ENCODE data around the gene MRFAP1. TPM values are rescaled to one million over a fixed set of nuclear protein-coding genes. Genes with fewer than 3 reads are reported as not detected.
"Not testable (repeated sequence)": the region's sequence is repeated elsewhere in the genome, so short reads cannot be mapped to it uniquely, and the experiment has no call there.

MRFAP1 gene
- total RNA-seq, 1 experiment from 2014 or later, result 106 TPM

DNA sequence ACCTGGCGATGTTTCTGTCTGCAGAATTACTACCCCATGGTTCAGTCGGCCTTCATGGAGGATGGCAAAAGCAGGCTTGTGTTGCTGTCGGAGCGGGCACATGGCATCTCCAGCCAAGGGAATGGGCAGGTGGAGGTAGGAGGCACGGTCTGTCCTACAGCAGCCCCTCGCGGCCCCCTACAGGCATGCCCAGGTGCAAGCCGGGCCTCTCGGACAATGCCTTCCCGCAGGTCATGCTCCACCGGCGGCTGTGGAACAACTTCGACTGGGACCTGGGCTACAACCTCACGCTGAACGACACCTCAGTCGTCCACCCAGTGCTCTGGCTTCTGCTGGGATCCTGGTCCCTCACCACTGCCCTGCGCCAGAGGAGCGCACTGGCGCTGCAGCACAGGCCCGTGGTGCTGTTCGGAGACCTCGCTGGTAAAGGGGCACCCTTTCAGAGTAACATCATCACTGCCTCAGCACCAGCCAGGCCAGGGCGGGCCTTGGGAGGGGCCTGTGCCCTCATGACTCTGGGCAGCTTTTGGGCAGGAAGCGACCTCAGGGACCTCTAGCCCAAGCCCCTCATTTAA, 29.5 kb upstream of the MRFAP1 start:
- no peak for DNase-seq (ENCODE audit: low read depth)

DNA sequence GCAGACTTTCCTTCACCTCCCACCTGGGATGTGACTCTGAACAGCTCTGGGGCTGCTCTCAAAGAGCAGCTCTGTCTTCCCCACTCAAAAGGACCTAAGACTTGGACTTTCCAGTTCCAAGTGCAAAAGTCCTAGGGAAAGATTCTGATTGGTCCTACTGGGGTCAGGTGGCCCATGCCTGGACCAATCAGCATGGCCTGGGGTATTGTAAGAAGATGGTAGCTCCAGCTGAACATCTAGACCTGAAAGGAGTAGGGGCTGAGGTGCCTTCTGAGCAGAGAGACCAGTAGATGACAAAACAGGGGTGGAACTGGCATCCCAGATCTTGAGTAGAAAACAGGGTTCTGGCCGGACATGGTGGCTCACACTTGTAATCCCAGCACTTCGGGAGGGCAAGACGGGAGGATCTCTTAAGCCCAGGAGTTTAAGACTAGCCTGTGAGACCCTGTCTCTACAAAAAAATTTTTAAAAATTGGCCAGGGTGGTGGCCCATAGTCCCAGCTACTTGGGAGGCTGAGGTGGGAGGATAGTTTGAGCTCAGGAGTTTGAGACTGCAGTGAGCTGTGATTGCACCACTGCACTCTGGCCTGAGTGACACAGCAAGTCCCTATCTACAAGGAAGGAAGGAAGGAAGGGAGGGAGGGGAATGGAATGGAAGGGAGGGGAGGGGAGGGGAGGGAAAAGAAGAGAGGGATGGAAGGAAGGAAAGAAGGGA, 27.4 kb upstream of the MRFAP1 start:
- no peak for DNase-seq (ENCODE audit: low read depth)

DNA sequence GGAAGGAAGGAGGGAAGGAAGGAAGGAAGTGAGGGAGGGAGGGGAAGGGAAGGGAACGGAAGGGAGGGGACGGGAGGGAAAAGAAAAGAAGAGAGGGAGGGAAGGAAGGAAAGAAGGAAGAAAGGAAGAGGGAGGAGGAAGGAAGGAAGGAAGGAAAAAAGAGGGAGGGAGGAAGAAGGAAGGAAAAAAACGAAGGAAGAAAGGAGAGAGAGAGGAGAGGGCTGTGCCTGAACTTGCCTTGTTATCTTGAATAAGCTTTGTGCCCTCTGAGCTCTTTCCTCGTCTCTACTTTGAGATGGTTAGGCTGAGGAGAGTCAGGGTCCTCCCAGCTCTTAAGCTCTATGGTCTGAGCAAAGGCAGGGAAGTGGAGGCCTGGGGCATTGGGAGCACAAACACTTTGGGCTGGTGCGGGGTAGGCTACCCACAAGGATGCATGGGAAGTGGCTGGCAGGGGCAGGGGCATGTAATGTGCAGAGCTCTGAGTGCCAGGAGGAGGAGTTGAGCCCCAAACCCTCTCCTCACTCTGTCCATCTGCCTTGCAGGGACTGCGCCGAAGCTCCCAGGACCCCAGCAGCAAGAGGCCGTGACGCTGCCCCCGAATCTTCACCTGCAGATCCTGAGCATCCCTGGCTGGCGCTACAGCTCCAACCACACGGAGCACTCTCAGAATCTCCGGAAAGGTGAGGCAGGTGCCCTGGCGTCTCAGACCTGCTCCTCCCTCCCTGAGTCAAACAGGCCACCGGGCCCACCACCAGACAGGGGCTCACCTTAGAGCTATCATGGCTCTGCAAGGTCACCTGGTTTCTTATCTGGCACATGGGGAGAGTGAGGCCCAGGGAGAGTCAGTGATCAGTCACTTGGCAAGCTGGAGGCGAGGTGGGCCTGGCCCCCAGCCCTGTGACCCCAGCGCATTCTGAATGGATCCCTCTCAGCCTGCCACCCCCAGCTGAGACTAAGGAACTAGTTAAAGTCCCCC, 26.5 kb upstream of the MRFAP1 start:
- no peak for DNase-seq (ENCODE audit: low read depth)

DNA sequence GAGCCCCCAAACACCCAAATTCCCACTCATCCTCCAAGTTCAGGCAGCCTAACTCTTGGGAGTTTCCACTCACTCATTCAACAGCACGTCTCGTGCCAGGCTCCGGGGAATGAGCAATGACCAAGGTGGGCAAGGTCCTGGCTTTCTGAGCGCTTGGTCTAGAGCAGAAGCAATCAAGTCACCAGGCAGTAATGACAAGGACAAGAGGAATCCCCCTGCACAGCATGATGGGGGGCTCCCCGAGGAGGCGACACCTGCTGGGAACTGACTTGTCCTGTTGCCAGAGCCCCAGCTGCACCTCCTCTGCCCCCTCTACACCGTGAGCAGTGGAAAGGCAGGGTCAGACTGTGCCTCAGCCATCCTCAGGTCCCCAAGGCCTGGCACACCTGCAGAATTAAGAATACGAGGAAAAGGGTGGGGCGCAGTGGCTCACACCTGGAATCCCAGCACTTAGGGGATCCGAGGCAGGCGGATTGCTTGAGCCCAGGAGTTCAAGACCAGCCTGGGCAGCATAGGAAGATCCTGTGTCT, 25.7 kb upstream of the MRFAP1 start:
- no peak for DNase-seq (ENCODE audit: low read depth)

DNA sequence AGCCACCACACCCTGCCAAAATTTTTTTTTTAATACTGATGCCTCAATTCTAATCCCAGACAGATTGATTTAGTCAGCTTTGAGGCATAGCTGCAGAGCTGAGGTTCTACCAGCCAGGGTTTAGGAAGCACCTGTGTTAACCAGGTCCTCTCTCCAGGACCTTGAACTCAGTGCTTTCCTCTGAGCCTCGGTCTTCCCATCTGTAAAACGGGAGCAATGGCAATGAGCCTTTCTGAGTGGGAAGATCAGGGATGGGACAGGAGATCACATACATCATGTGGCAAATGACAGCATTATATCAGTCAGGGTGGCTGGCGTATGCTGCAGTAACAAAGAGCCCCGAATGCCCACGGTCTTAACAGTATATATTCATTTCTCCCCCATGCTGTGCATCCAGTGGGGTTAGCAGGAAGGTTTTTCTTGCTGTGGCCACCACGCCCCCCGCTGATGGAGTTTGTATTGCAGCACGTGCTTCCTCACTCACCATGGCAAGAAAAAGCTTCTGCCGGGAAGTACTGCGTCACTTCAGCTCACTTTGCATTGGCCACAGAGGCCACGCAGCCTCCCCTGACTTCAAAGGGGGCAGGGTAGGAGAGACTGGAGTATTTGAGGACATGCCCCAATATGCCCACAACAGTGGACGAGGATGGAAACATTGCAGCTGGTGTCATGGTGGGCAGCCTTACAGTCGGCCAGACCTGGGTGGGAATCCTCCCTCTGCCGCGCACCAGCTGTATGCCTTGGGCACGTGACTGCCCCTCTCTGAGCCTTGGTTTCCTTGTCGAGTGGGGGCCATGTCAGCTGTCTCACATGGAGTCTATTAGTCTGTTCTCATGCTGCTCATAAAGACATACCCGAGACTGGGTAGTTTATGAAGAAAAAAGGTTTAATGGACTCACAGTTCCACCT, 24.1 kb upstream of the MRFAP1 start:
- DNase-seq (ENCODE audit: low read depth), result no peak

DNA sequence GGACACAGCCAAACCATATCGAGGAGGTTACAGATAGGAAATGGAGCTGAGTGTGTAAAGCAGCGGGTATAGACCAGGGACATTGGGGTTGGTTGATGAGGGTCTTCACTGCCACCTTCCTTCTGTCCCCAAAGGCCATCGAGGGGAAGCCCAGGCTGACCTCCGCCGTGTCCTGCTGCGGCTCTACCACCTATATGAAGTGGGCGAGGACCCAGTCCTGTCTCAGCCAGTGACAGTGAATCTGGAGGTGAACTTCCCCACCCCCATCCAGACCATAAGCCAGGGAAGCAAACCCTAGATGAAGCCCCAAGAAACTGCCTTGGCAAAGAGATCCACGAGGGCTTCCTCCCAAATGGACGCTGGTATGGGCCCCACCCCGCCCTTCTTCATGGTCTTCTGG, 23.2 kb upstream of the MRFAP1 start:
- DNase-seq (ENCODE audit: low read depth), result no peak

DNA sequence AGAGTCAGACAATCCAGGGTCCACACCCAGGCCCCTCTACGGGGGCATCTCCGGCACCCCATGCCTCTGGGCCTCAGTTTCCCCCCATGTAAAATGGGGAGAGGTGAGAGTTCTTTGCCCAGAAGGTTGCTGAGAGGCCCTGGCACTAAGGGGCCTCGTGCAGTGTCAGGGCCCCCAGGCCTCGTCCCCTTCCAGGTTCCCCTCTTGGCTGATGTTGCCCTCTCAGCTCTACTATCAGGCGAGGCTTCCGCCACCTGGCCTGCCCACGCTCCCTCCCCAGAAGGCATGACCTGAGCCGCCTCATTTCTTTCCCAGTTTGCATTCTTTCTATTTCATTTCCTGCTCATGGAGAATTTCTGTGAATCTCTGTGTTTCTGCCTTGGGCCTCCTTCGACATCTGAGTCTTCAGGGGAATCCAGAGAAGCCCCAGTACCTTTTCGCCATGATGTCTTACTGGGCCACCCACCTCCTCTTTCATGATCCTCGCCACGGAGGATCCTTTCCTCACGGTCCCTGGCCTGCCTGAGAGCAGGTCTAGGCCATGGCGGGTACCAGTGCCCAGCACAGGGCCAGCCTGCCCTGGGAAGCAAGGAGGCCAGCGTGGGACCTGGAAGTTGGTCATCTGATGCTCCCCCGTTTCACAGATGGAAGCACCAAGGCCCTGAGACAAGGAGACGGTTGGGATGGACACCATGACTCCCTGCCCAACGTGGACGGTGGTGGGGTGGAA, 21.9 kb upstream of the MRFAP1 start:
- no peak for DNase-seq (ENCODE audit: low read depth)

DNA sequence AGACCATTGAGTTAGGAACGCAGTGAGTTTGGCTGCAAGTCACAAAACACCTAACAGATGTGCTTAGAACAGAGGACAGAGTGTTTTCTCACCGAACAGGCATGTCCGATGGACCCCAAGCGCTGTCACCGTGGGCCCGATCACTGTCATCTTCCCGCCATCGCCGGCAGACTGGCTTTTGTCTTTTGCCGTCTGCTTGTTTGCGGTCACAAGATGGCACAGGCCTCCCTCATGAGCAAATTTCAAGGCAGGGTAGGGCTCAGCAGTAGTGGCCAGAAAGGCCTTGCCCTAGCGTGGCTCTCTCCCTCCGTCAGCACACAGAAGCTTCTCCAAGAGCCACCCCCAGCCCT, 21.4 kb upstream of the MRFAP1 start:
- no peak for DNase-seq (ENCODE audit: low read depth)

DNA sequence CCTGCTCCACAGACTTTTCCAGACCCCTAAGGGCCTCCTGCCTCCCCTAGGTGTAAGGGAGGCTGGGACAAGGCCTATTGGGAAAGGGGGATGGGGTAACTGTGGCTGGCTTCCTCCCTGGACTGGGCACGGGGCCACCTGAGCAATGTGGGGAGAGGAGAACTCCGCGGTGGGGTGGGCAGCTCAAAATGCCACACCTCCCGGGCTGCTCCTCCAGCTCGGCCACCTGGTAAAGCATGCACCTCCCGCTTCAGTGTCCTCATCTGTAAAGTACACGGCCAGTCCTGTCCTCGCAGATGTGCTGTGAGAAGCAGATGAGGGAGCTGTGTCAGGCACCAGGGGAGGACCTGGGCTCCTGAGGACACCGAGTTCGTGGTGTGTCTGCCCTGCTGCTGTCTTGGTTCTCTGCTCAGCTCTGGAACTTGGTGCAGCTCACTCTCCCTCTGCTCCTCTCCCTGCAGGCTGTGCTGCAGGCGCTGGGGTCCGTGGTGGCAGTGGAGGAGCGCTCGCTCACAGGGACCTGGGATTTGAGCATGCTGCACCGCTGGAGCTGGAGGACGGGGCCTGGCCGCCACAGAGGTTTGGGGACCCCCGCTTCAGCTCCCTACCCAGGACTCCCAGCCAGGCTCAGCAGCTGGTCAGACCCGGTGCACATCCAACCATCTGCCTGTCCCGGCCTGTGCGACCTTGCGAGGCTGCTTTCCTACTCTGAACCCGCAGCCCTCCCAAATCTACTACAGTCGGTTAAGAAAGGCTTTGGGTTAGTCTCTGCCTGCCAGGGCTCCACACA, 20.8 kb upstream of the MRFAP1 start:
- DNase-seq (ENCODE audit: low read depth), result no peak

DNA sequence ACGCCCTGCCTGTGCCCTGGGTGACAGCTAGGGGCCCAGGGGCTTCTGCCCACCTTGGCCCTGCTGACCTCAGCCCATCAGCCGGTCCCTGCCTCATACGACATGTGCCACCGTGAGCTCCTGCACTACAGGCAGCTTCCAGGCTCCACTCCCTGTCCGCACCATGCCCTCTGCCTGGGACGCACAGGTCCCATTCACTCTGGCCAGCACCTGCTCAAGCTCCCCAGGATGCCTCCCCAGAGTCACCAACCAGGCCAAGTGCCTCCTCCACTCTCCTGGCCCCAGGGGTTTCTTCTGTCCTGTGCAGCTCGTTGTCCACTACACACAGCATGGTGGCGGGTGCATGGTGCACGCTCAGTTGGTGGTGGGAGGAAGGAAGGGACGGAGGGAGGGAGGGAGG, 20.2 kb upstream of the MRFAP1 start:
- no peak for DNase-seq (ENCODE audit: low read depth)

DNA sequence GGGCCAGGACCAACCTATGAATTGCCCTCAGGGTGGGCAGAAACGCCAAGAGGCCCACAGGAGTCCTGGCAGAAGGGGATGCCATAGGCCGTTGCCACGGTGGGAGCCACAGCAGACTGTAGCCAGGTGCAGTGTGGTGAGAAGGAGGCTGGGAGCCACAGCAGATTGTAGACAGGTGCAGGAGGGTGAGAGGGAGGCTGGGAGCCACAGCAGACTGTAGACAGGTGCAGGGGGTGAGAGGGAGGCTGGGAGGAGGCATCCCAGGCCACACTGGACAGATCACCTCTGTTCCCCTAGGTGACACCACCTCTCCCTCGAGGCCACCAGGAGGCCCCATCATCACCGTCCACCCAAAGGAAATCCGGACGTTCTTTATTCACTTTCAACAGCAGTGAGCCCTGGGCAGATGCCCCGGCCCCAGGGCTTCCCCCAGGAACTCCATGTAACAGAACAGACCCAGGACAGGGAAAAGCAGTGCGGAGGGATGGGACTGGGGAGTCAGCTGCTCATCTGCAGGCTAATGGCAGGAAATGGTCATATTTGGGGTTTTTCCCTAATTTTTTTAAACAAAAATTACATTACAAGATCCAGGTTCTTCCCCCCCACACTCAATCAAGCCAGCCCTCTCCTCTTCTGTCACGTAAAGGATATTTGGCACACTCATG, 19.5 kb upstream of the MRFAP1 start:
- no peak for DNase-seq (ENCODE audit: low read depth)

DNA sequence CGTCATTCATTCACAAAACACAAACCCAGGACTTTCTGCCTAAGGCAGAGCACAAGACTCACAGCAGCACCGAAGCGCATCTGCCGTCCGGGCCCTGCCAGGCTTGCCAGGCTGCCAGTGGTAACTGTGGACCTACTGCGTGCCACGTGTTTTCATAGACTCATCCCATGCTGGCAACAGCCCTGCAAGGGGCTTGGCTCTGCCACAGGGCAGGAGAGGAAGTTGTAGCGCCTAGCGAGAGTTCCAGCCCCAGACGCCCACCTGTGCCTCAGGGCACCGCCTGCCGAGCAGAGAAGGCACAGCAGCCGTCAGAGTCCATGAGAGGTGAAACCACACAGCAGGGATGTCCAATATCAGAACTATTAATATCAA, 18.9 kb upstream of the MRFAP1 start:
- DNase-seq (ENCODE audit: low read depth), result no peak

DNA sequence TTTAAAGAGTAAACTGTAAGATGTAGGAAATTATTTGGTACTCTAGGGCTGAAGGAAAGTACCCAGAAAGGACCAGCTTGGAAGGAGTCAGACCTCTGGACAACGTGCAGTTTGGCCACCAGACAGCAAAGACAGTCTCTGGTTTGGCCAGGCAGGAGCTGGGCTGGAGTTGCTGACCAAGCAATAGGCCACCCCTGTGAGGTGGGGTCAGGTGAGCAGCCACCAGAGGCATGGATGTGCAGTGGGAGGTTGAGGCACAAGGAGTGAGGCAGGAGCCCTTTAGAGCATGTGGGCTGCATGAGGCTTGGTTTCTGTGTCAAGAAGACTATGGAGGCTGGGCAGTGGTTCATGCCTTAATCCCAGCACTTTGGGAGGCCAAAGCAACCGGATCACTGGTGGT, 17.7 kb upstream of the MRFAP1 start:
- DNase-seq (ENCODE audit: low read depth), result no peak

DNA sequence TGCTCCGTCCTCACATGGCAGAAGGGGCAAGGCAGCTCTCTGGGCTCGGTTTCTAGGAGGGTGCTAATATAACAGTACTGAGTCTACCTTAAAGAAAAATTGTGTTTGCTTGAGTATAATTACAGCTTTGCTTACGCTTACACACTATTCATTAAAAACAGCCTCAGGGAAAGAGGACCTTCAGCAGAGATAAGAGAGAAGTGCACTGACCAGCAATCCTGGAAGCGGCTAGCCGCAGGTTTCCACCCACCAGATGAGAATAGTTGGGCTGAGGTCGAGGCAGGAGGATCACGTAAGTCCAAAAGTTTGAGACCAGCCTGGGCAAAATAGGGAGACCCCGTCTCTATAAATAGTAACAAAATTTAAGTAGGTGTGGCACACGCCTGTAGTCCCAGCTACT, 15.2 kb upstream of the MRFAP1 start:
- no peak for DNase-seq (ENCODE audit: low read depth)

DNA sequence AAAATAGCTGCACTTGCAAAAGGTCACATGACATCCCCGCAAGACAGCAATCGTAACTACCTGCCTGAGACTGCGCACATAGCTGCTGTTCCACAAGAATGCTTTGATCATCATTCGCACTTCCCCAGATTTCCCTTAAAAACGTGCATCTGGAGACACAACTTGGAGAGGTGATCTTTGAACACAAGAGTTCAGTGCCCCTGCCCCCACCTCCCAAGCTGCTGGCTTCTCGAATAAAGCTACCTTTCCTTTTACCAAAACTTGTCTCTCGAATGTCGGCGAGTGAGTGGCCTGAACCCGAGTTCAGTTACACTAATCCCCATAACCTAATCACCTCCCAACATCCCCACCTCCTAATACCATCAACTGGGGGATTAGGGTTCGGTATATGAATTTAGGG, 14.4 kb upstream of the MRFAP1 start:
- no peak for DNase-seq (ENCODE audit: low read depth)

DNA sequence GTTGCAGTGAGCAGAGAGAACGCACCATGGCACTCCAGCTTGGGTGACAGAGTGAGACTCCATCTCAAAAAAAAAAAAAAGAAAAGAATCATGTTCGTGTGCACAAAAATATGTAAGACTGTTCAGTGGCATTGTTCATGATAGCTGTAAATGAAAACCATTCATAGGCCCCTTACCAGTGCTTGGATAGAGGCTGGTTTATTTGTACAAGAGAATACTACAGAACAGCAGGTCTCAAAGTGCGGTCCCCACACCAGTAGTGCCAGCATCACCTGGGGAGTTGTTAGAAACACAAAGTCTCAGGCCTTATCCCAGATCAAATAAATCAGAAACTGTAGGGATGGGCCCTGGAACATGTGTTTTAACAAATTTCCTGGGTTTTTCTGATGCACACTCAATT, 12.7 kb upstream of the MRFAP1 start:
- no peak for DNase-seq (ENCODE audit: low read depth)

DNA sequence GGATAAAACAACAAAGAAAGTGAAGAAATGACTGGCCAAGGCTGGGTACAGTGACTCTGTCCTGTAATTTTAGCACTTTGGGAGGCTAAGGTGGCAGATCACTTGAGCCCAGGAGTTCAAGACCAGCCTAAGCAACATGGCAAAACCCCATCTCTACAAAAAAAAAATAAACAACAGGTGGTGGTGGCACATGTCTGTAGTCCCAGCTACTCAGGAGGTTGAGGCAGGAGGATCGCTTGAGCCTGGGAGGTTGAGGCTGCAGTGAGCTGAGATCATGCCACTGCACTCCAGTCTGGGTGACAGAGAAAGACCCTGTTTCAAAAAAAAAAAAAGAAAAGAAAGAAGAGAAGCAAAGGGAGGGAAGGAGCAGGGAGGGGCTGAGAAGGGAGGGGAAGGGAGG, 12.0 kb upstream of the MRFAP1 start:
- not testable (repeated sequence) for DNase-seq (ENCODE audit: low read depth)

DNA sequence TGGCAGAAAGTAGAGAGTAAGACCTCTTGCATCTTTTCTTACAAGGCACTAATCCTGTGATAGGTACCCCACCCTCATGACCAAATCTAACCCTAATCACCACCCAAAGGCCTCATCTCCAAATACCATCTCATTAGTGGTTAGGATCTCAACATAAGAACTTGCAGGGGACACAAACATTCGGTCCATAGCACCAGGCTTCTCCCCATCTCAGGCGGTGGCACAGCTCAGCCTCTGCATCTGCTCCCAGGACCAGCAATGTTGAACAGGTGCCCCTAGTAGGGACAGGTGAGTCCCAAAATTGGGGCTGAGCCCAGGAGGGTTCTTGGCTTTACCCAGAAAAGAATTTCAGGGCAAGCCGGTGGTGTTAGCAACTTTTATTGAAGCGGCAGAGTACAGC, 8.4 kb upstream of the MRFAP1 start:
- no peak for DNase-seq (ENCODE audit: low read depth)

DNA sequence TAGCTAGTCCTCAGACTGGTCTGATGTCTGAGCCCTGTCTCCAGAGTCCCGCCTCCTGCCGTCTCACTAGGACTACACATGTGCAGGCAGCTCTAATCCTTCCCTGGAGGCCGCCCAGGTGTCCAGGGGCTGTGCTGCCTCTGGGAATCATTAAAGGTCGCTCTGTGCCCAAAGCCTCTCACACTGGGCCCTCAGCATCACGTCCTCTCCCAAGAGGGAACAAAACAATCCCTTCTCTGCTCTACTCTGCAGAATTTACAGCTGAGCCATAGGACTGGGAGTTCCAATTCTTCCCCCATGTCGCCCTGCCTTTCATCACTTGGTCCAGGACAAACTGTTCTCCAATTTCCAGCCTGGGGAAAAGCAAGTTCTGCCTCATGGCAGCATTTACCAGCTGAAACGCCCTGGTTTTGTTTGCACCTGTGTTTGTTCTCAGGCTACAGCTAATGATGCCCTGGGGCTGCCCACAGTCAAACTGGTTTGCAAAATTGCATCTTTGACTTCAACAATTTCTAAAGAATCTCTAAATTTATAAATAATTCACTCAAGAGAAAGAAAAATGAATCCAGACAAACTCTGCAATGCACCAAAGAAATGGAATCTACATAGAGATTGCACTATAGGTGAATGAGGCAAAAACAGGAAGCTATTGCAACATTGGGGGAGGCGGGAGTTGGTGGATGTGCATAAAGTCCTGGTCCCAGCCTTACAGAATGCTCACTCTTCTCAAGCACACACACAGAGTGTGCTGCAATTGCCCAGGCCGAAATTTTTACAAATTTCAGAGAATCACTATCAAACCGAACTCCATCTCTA, 7.2 kb upstream of the MRFAP1 start:
- no peak for DNase-seq (ENCODE audit: low read depth)
